ENCODE measurements around the gene TMEM183A.
A peak's percentile ranks its signal among the peaks of the same experiment; 100 is the strongest.

TMEM183A gene

GRCh38 chr1:203025686-203026030 lies 18.5 kb downstream of the TMEM183A start:
- TF ChIP-seq CTCF (IDR thresholded peaks at IDR 0.05; ENCODE audit: poor library complexity, severe bottlenecking), result no peak
- H3K27ac ChIP-seq (ENCODE audit: poor library complexity, severe bottlenecking), result no peak overlapping the region
- H3K4me1 ChIP-seq (ENCODE audit: insufficient read depth, poor library complexity, severe bottlenecking), result no peaks in the 10 kb centered on the region
- no peak overlapping the region for H3K4me3 ChIP-seq (ENCODE audit: severe bottlenecking)
- H3K27me3 ChIP-seq (ENCODE audit: insufficient read depth, poor library complexity, severe bottlenecking), result no peaks in the 10 kb centered on the region
- ATAC-seq (ENCODE audit: low read depth), result no peak
- H3K36me3 ChIP-seq (ENCODE audit: low read depth), result peaks cover 30% of the 10 kb centered on the region
- H3K9me3 ChIP-seq (ENCODE audit: severe bottlenecking), result no peaks in the 10 kb centered on the region
- DNase-seq (ENCODE audit: low spot score), result no peak

GRCh38 chr1:203026031-203026665 lies 19.0 kb downstream of the TMEM183A start, which contains the start of gene PPFIA4:
TSS of gene PPFIA4 (plus strand) at chr1:203026491. CDS start at chr1:203039009, 12,518 bp downstream.
- DNase-seq (ENCODE audit: low spot score) (no peak), ATAC-seq (ENCODE audit: low read depth) (peak; percentile 82)
- no peak within 1 kb of the TSS for H3K27ac ChIP-seq (ENCODE audit: poor library complexity, severe bottlenecking)
- H3K9me3 ChIP-seq (ENCODE audit: severe bottlenecking), result no peaks in the 10 kb centered on the region
- H3K4me1 ChIP-seq (ENCODE audit: insufficient read depth, poor library complexity, severe bottlenecking), result no peaks in the 10 kb centered on the region
- peaks cover 27% of the 10 kb centered on the region for H3K36me3 ChIP-seq (ENCODE audit: low read depth)
- TF ChIP-seq CTCF (IDR thresholded peaks at IDR 0.05; ENCODE audit: poor library complexity, severe bottlenecking), result peak; percentile 26
- no peaks in the 10 kb centered on the region for H3K27me3 ChIP-seq (ENCODE audit: insufficient read depth, poor library complexity, severe bottlenecking)
- peak within 1 kb of the TSS; percentile 38 for H3K4me3 ChIP-seq (ENCODE audit: severe bottlenecking)

GRCh38 chr1:203026666-203027663 lies 19.8 kb downstream of the TMEM183A start:
- H3K4me1 ChIP-seq (ENCODE audit: insufficient read depth, poor library complexity, severe bottlenecking), result no peaks in the 10 kb centered on the region
- ATAC-seq (ENCODE audit: low read depth) (peak; percentile 53), DNase-seq (ENCODE audit: low spot score) (no peak)
- no peaks in the 10 kb centered on the region for H3K9me3 ChIP-seq (ENCODE audit: severe bottlenecking)
- no peak for TF ChIP-seq CTCF (IDR thresholded peaks at IDR 0.05; ENCODE audit: poor library complexity, severe bottlenecking)
- H3K4me3 ChIP-seq (ENCODE audit: severe bottlenecking), result peak overlapping the region; percentile 38
- H3K36me3 ChIP-seq (ENCODE audit: low read depth), result peaks cover 19% of the 10 kb centered on the region
- H3K27ac ChIP-seq (ENCODE audit: poor library complexity, severe bottlenecking), result no peak overlapping the region
- H3K27me3 ChIP-seq (ENCODE audit: insufficient read depth, poor library complexity, severe bottlenecking), result no peaks in the 10 kb centered on the region

GRCh38 chr1:203028067-203028783 lies 21.1 kb downstream of the TMEM183A start:
- no peak overlapping the region for H3K4me3 ChIP-seq (ENCODE audit: severe bottlenecking)
- DNase-seq (ENCODE audit: low spot score) (no peak), ATAC-seq (ENCODE audit: low read depth) (no peak)
- no peaks in the 10 kb centered on the region for H3K4me1 ChIP-seq (ENCODE audit: insufficient read depth, poor library complexity, severe bottlenecking)
- H3K27me3 ChIP-seq (ENCODE audit: insufficient read depth, poor library complexity, severe bottlenecking), result no peaks in the 10 kb centered on the region
- no peak overlapping the region for H3K27ac ChIP-seq (ENCODE audit: poor library complexity, severe bottlenecking)
- H3K36me3 ChIP-seq (ENCODE audit: low read depth), result peaks cover 11% of the 10 kb centered on the region
- H3K9me3 ChIP-seq (ENCODE audit: severe bottlenecking), result no peaks in the 10 kb centered on the region
- no peak for TF ChIP-seq CTCF (IDR thresholded peaks at IDR 0.05; ENCODE audit: poor library complexity, severe bottlenecking)
